DND-41 (cell line): ENCODE data around the gene PHC3.

Source experiments
- ATAC-seq: fragments of 200-7000 bp; cut with Tn5 transposase; 3 replicates; pipeline ENCODE4 v1.9.1; 2021; ENCODE audit warnings: low read depth; ENCODE audit not compliant: insufficient read depth
- DNase-seq: peaks from one replicate; pipeline ENCODE4 v3.0.0-alpha.2; 2020
- H2AFZ ChIP-seq: 2 replicates; pipeline ENCODE4 v1.6.0; 2012; ENCODE audit warnings: low read depth, low read length
- H3K27ac ChIP-seq: 2 replicates; pipeline ENCODE4 v1.5.1; 2012; ENCODE audit warnings: low read length, inconsistent platforms
- H3K27me3 ChIP-seq: fragments of 200-600 bp; sonication (generic); 2 replicates; pipeline ENCODE4 v1.6.0; 2012; ENCODE audit warnings: low read length, mild to moderate bottlenecking, inconsistent platforms; ENCODE audit not compliant: insufficient read depth, poor library complexity
- H3K36me3 ChIP-seq: 2 replicates; pipeline ENCODE4 v1.5.1; 2012; ENCODE audit warnings: low read length, inconsistent platforms; ENCODE audit not compliant: insufficient read depth
- H3K4me1 ChIP-seq: 2 replicates; pipeline ENCODE4 v1.5.1; 2012; ENCODE audit warnings: mild to moderate bottlenecking, low read length; ENCODE audit not compliant: insufficient read depth
- H3K4me2 ChIP-seq: 2 replicates; pipeline ENCODE4 v1.6.0; 2012; ENCODE audit warnings: mild to moderate bottlenecking, moderate library complexity, low read length, inconsistent platforms; ENCODE audit not compliant: insufficient read depth
- H3K4me3 ChIP-seq, 2 experiments: fragments of 200-600 bp in 1 of 2; shearing (Covaris generic) in 1 of 2; 2 replicates each; pipeline ENCODE4 v1.5.1; 2012 to 2016; ENCODE audit warnings: inconsistent platforms in 2 of 2, low read length in 2 of 2, mild to moderate bottlenecking in 2 of 2, low read depth in 1 of 2, moderate library complexity in 1 of 2
- H3K79me2 ChIP-seq: 2 replicates; pipeline ENCODE4 v1.6.0; 2012; ENCODE audit warnings: low read length, inconsistent platforms; ENCODE audit not compliant: insufficient read depth
- H3K9ac ChIP-seq: 2 replicates; pipeline ENCODE4 v1.6.0; 2012; ENCODE audit warnings: low read depth, mild to moderate bottlenecking, inconsistent platforms, low read length, moderate library complexity
- H3K9me3 ChIP-seq: 2 replicates; pipeline ENCODE4 v1.5.1; 2012; ENCODE audit warnings: low read length, moderate library complexity, mild to moderate bottlenecking, inconsistent platforms; ENCODE audit not compliant: insufficient read depth, severe bottlenecking
- H4K20me1 ChIP-seq: 2 replicates; pipeline ENCODE4 v1.6.0; 2012; ENCODE audit warnings: low read length; ENCODE audit not compliant: insufficient read depth
- EZH2 ChIP-seq: IDR thresholded peaks from 3 replicates; pipeline ENCODE4 v1.6.1; 2012; ENCODE audit warnings: borderline replicate concordance, low read depth, mild to moderate bottlenecking, moderate library complexity, low read length, inconsistent platforms; ENCODE audit not compliant: severe bottlenecking
- TF ChIP-seq, protein P1 (sequence below): IDR thresholded peaks from 2 replicates; pipeline ENCODE4 v1.5.1; 2012; ENCODE audit warnings: borderline replicate concordance, low read length, moderate library complexity, mild to moderate bottlenecking; ENCODE audit not compliant: poor library complexity, severe bottlenecking; ENCODE audit errors: extremely low read depth

PHC3 gene

GRCh38 chr3:170052398-170052797 is 129.1 kb downstream of the PHC3 start:
- Histone ChIP-seq H3K27me3 (no peaks in the 10 kb centered on the region), H3K27ac (no peak overlapping the region), H3K4me3 (no peak overlapping the region), H3K4me1 (peaks cover under 1% of the 10 kb centered on the region; the same call in 1 of the 2 replicates), H2AFZ (no peak overlapping the region), H3K9me3 (no peaks in the 10 kb centered on the region), H4K20me1 (no peaks in the 10 kb centered on the region), H3K9ac (no peak overlapping the region), H3K79me2 (no peaks in the 10 kb centered on the region), H3K36me3 (no peaks in the 10 kb centered on the region), H3K4me2 (no peak overlapping the region)
- DNase-seq: no peak
- TF ChIP-seq, protein P1, sequence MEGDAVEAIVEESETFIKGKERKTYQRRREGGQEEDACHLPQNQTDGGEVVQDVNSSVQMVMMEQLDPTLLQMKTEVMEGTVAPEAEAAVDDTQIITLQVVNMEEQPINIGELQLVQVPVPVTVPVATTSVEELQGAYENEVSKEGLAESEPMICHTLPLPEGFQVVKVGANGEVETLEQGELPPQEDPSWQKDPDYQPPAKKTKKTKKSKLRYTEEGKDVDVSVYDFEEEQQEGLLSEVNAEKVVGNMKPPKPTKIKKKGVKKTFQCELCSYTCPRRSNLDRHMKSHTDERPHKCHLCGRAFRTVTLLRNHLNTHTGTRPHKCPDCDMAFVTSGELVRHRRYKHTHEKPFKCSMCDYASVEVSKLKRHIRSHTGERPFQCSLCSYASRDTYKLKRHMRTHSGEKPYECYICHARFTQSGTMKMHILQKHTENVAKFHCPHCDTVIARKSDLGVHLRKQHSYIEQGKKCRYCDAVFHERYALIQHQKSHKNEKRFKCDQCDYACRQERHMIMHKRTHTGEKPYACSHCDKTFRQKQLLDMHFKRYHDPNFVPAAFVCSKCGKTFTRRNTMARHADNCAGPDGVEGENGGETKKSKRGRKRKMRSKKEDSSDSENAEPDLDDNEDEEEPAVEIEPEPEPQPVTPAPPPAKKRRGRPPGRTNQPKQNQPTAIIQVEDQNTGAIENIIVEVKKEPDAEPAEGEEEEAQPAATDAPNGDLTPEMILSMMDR: no peak
- no peak for TF ChIP-seq EZH2
- no peak for ATAC-seq

DNA sequence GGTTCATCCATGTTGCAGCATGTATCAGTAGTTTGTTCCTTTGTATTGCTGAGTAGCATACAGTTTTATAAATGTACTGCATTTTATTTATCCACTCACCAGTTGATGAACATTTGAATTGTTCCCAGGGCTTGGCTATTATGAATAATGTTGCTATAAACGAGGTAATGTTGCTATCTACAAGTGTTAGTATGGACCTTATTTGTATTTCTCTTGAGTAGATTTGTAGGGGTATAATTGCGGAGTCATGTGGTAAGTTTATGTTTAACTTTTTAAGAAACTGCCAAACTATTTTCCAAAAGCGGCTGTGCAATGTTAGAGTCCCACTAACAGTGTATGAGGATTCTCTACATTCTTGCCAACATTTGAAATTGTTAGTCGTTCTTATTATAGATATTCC is 130.8 kb downstream of the PHC3 start:
- no peak for TF ChIP-seq EZH2
- TF ChIP-seq, protein P1: no peak
- no peak for ATAC-seq
- no peak overlapping the region for H3K4me3 ChIP-seq
- no peak overlapping the region for H2AFZ ChIP-seq
- no peaks in the 10 kb centered on the region for H3K36me3 ChIP-seq
- no peaks in the 10 kb centered on the region for H3K27me3 ChIP-seq
- H3K9ac ChIP-seq: no peak overlapping the region
- no peaks in the 10 kb centered on the region for H3K79me2 ChIP-seq
- no peak for DNase-seq
- H3K27ac ChIP-seq: no peak overlapping the region
- H4K20me1 ChIP-seq: no peaks in the 10 kb centered on the region
- H3K4me1 ChIP-seq: no peaks in the 10 kb centered on the region
- no peaks in the 10 kb centered on the region for H3K9me3 ChIP-seq
- H3K4me2 ChIP-seq: no peak overlapping the region

DNA sequence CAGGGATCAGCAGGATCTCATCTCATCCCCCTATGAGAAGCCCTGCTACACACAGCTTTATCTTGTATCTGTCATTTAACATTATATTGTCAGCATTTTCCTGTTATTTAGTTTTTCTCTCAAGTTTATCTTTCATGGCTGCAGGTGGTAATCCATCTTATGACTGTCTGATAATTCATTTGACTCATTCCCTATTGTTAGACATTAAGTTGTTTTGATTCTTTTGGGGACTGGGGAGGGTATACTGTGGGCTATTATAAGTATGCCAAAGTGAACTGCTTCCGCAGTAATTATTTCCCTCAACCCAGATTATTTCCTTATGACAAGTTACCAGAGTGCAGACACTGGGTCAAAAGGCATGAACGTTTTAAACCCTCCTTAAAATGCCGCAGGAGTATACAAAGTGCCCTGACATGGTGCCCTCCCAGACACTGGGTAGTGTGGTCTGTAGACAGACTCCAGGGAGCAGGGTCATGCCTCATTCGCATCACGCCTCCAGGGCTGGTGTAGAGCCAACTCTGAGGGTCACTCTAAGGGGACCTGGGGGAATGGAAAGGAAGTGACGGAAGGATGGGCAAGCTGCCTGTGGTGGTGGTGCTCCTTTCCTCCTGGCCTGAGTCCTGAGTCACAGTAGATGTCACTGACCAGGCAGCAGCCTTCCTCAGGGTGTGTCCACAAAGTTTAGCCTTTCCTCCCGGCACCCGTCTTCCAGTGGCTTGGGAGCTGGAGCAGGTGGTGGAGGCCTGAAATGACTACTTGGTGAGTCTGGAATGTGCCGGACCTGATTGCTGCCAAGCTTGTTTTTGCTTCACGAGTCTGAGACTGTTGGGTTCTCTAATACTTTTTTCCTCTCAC is 132.2 kb downstream of the PHC3 start:
- DNase-seq: no peak
- Histone ChIP-seq H3K4me2 (no peak overlapping the region), H2AFZ (no peak overlapping the region)

More for the DNA sequence above, 132.2 kb downstream of the PHC3 start:
- ATAC-seq: no peak
- Histone ChIP-seq H3K36me3 (no peaks in the 10 kb centered on the region), H3K27ac (no peak overlapping the region), H3K4me3 (no peak overlapping the region), H3K9me3 (no peaks in the 10 kb centered on the region), H3K9ac (no peak overlapping the region), H4K20me1 (no peaks in the 10 kb centered on the region), H3K79me2 (no peaks in the 10 kb centered on the region), H3K27me3 (no peaks in the 10 kb centered on the region), H3K4me1 (no peaks in the 10 kb centered on the region)
- TF ChIP-seq EZH2: no peak
- TF ChIP-seq, protein P1: no peak
